SK-N-SH (cell line): ENCODE results near the gene GLDC.

Experiments
- ELF1 ChIP-seq: IDR thresholded peaks from 2 replicates; pipeline ENCODE4 v1.4.0; 2012
- EP300 ChIP-seq, 2 experiments: IDR thresholded peaks; 2 replicates each; pipeline versions ENCODE4 v1.4.0 to v1.6.1; 2012; ENCODE audit warnings: borderline replicate concordance in 1 of 2, low read depth in 1 of 2, low read length in 1 of 2
- JUND ChIP-seq: IDR thresholded peaks from 2 replicates; pipeline ENCODE4 v1.4.0; 2012
- MEF2A ChIP-seq: IDR thresholded peaks from 2 replicates; pipeline ENCODE4 v1.4.0; 2012; ENCODE audit warnings: low read depth, borderline replicate concordance
- MXI1 ChIP-seq: IDR thresholded peaks from 2 replicates; pipeline ENCODE4 v1.6.1; 2012; ENCODE audit warnings: mild to moderate bottlenecking, low read depth, low read length, improper control_type of control experiment
- NRF1 ChIP-seq: IDR thresholded peaks from 2 replicates; pipeline ENCODE4 v1.6.1; 2012; ENCODE audit warnings: low read depth, mild to moderate bottlenecking, low read length
- RAD21 ChIP-seq: IDR thresholded peaks from 2 replicates; pipeline ENCODE4 v1.6.1; 2012; ENCODE audit warnings: mild to moderate bottlenecking, low read length
- RCOR1 ChIP-seq: fragments of 150-350 bp; IDR thresholded peaks from 2 replicates; pipeline ENCODE4 v1.6.1; 2017; ENCODE audit warnings: antibody characterized with exemption, low read length
- TAF1 ChIP-seq: IDR thresholded peaks from 2 replicates; pipeline ENCODE4 v1.6.1; 2012; ENCODE audit warnings: low read depth, mild to moderate bottlenecking, low read length, moderate library complexity, borderline replicate concordance
- ZBTB33 ChIP-seq: IDR thresholded peaks from 2 replicates; pipeline ENCODE4 v1.4.0; 2012; ENCODE audit warnings: low read depth, borderline replicate concordance
- TF ChIP-seq, protein P1 (sequence below): fragments of 200-600 bp; sonication (generic); IDR thresholded peaks from 2 replicates; pipeline ENCODE4 v1.6.1; 2017; ENCODE audit warnings: antibody characterized with exemption, mild to moderate bottlenecking, moderate library complexity
- TF ChIP-seq, protein P2 (sequence below): fragments of 150-350 bp; IDR thresholded peaks from 2 replicates; pipeline ENCODE4 v1.6.1; 2017; ENCODE audit warnings: antibody characterized with exemption, low read length, low read depth, borderline replicate concordance
- TF ChIP-seq, protein P3 (sequence below): IDR thresholded peaks from 2 replicates; pipeline ENCODE4 v1.6.1; 2012; ENCODE audit warnings: mild to moderate bottlenecking, low read depth, low read length, moderate library complexity
- TF ChIP-seq, protein P4 (sequence below): IDR thresholded peaks from 2 replicates; pipeline ENCODE4; 2012

GRCh38 chr9:6660512-6660911, 15.0 kb upstream of the GLDC start:
- no peak for TF ChIP-seq RAD21
- TF ChIP-seq, protein P1, sequence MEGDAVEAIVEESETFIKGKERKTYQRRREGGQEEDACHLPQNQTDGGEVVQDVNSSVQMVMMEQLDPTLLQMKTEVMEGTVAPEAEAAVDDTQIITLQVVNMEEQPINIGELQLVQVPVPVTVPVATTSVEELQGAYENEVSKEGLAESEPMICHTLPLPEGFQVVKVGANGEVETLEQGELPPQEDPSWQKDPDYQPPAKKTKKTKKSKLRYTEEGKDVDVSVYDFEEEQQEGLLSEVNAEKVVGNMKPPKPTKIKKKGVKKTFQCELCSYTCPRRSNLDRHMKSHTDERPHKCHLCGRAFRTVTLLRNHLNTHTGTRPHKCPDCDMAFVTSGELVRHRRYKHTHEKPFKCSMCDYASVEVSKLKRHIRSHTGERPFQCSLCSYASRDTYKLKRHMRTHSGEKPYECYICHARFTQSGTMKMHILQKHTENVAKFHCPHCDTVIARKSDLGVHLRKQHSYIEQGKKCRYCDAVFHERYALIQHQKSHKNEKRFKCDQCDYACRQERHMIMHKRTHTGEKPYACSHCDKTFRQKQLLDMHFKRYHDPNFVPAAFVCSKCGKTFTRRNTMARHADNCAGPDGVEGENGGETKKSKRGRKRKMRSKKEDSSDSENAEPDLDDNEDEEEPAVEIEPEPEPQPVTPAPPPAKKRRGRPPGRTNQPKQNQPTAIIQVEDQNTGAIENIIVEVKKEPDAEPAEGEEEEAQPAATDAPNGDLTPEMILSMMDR: no peak
- no peak for TF ChIP-seq MXI1
- TF ChIP-seq, protein P2, sequence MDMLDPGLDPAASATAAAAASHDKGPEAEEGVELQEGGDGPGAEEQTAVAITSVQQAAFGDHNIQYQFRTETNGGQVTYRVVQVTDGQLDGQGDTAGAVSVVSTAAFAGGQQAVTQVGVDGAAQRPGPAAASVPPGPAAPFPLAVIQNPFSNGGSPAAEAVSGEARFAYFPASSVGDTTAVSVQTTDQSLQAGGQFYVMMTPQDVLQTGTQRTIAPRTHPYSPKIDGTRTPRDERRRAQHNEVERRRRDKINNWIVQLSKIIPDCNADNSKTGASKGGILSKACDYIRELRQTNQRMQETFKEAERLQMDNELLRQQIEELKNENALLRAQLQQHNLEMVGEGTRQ: no peak
- TF ChIP-seq NRF1: no peak
- TF ChIP-seq, protein P3, sequence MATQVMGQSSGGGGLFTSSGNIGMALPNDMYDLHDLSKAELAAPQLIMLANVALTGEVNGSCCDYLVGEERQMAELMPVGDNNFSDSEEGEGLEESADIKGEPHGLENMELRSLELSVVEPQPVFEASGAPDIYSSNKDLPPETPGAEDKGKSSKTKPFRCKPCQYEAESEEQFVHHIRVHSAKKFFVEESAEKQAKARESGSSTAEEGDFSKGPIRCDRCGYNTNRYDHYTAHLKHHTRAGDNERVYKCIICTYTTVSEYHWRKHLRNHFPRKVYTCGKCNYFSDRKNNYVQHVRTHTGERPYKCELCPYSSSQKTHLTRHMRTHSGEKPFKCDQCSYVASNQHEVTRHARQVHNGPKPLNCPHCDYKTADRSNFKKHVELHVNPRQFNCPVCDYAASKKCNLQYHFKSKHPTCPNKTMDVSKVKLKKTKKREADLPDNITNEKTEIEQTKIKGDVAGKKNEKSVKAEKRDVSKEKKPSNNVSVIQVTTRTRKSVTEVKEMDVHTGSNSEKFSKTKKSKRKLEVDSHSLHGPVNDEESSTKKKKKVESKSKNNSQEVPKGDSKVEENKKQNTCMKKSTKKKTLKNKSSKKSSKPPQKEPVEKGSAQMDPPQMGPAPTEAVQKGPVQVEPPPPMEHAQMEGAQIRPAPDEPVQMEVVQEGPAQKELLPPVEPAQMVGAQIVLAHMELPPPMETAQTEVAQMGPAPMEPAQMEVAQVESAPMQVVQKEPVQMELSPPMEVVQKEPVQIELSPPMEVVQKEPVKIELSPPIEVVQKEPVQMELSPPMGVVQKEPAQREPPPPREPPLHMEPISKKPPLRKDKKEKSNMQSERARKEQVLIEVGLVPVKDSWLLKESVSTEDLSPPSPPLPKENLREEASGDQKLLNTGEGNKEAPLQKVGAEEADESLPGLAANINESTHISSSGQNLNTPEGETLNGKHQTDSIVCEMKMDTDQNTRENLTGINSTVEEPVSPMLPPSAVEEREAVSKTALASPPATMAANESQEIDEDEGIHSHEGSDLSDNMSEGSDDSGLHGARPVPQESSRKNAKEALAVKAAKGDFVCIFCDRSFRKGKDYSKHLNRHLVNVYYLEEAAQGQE: no peak
- no peak for TF ChIP-seq RCOR1
- TF ChIP-seq ELF1: no peak
- TF ChIP-seq, protein P4, sequence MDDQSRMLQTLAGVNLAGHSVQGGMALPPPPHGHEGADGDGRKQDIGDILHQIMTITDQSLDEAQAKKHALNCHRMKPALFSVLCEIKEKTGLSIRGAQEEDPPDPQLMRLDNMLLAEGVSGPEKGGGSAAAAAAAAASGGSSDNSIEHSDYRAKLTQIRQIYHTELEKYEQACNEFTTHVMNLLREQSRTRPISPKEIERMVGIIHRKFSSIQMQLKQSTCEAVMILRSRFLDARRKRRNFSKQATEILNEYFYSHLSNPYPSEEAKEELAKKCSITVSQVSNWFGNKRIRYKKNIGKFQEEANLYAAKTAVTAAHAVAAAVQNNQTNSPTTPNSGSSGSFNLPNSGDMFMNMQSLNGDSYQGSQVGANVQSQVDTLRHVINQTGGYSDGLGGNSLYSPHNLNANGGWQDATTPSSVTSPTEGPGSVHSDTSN: no peak
- TF ChIP-seq EP300 (IDR thresholded peaks at IDR 0.05; ENCODE audit: borderline replicate concordance in 1 of 2, low read depth in 1 of 2, low read length in 1 of 2): no peak
- TF ChIP-seq ZBTB33: no peak
- TF ChIP-seq MEF2A: no peak
- TF ChIP-seq TAF1: no peak
- TF ChIP-seq JUND: no peak
